ENCODE measurements around the gene ACVR1. TPM values are rescaled to one million over a fixed set of nuclear protein-coding genes. Genes with fewer than 3 reads are reported as not detected.
A peak's percentile ranks its signal among the peaks of the same experiment; 100 is the strongest.

The ACVR1 gene
- total and polyA plus RNA-seq, 2 experiments from 2014 or later: 8.9 to 21.5 TPM

- no peak for TF ChIP-seq CTCF (conservative IDR thresholded peaks at IDR 0.05; ENCODE audit: low read depth in 2 of 2)
- no peak for TF ChIP-seq POLR2AphosphoS5 (IDR thresholded peaks at IDR 0.05; ENCODE audit: low read depth)
These were observed 1.8 kb upstream of the ACVR1 start (continued) for GRCh38 chr2:157877761-157878400.

DNA sequence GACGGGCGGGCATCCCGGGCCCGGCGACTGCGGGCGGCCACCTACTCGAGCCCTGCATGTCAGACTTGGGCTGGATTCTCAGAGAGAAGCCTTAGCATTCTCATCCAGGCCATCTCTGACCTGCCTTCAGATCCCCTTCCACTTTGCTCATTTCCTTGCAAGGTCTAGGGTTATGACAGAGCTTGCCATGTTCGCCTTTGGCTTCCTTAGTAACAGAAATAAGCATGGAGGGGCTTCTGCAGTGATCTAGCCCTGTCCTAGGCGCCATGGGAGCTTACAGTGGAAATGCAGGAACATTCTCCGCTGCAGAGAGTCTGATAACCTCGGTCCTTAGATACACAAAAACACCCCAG, 632 bp upstream of the ACVR1 start:
- Histone ChIP-seq H3K36me3 (ENCODE audit: insufficient read depth) (no peaks in the 10 kb centered on the region), H2AFZ (peak overlapping the region; percentile 94), H3K27ac (ENCODE audit: low read depth) (peak overlapping the region; percentile 64; the same call in 1 of the 2 replicates), H3K79me2 (replicated peaks; ENCODE audit: insufficient read depth) (peaks cover 35% of the 10 kb centered on the region), H3K4me3 (peak overlapping the region; percentile 90), H3K4me2 (peak overlapping the region; percentile 95), H4K20me1 (replicated peaks; ENCODE audit: insufficient read depth) (peaks cover 24% of the 10 kb centered on the region), H3F3A (replicated peaks; ENCODE audit: low read depth) (0 out of 2 replicates have a peak, but pooled peaks cover 4% of the 10 kb centered on the region), H3K4me1 (ENCODE audit: insufficient read depth) (peaks cover 47% of the 10 kb centered on the region), H3K9me2 (ENCODE audit: insufficient read depth) (no peaks in the 10 kb centered on the region), H3K27me3 (ENCODE audit: insufficient read depth) (peaks cover 6% of the 10 kb centered on the region; the same call in 1 of the 2 replicates)
- TF ChIP-seq, protein P1, sequence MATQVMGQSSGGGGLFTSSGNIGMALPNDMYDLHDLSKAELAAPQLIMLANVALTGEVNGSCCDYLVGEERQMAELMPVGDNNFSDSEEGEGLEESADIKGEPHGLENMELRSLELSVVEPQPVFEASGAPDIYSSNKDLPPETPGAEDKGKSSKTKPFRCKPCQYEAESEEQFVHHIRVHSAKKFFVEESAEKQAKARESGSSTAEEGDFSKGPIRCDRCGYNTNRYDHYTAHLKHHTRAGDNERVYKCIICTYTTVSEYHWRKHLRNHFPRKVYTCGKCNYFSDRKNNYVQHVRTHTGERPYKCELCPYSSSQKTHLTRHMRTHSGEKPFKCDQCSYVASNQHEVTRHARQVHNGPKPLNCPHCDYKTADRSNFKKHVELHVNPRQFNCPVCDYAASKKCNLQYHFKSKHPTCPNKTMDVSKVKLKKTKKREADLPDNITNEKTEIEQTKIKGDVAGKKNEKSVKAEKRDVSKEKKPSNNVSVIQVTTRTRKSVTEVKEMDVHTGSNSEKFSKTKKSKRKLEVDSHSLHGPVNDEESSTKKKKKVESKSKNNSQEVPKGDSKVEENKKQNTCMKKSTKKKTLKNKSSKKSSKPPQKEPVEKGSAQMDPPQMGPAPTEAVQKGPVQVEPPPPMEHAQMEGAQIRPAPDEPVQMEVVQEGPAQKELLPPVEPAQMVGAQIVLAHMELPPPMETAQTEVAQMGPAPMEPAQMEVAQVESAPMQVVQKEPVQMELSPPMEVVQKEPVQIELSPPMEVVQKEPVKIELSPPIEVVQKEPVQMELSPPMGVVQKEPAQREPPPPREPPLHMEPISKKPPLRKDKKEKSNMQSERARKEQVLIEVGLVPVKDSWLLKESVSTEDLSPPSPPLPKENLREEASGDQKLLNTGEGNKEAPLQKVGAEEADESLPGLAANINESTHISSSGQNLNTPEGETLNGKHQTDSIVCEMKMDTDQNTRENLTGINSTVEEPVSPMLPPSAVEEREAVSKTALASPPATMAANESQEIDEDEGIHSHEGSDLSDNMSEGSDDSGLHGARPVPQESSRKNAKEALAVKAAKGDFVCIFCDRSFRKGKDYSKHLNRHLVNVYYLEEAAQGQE (IDR thresholded peaks at IDR 0.05; ENCODE audit: unreplicated experiment): peak; percentile 2
- TF ChIP-seq JUNB (IDR thresholded peaks at IDR 0.05; ENCODE audit: unreplicated experiment): no peak
- Mint-ChIP-seq H3K27ac (no peak overlapping the region), H3K27me3 (ENCODE audit: insufficient read depth, low read depth, poor library complexity) (peaks cover 10% of the 10 kb centered on the region), H3K9me3 (no peaks in the 10 kb centered on the region; the same call in 2 of the 3 replicates), H3K4me3 (peak overlapping the region; percentile 74), H3K4me1 (peaks cover 44% of the 10 kb centered on the region), H3K36me3 (ENCODE audit: low read depth) (no peaks in the 10 kb centered on the region; the same call in 2 of the 3 replicates)
- DNase-seq (ENCODE audit: low spot score): no peak
- no peak for ATAC-seq

- Mint-ChIP-seq H3K9me3 (no peaks in the 10 kb centered on the region; the same call in 2 of the 3 replicates), H3K36me3 (ENCODE audit: low read depth) (no peaks in the 10 kb centered on the region; the same call in 2 of the 3 replicates), H3K4me3 (peak overlapping the region; percentile 96), H3K4me1 (peaks cover 55% of the 10 kb centered on the region), H3K27ac (no peak overlapping the region), H3K27me3 (ENCODE audit: insufficient read depth, low read depth, poor library complexity) (peaks cover 10% of the 10 kb centered on the region)
- ATAC-seq (peak; percentile 46), DNase-seq (ENCODE audit: low spot score) (peak; percentile 63)
- Histone ChIP-seq H2AFZ (no peak overlapping the region), H3K27ac (ENCODE audit: low read depth) (no peak overlapping the region), H3K27me3 (ENCODE audit: insufficient read depth) (peaks cover 6% of the 10 kb centered on the region; the same call in 1 of the 2 replicates), H3K9me2 (ENCODE audit: insufficient read depth) (0 out of 2 replicates have a peak, but pooled peaks cover 3% of the 10 kb centered on the region), H3K4me1 (ENCODE audit: insufficient read depth) (peaks cover 57% of the 10 kb centered on the region), H3K4me2 (peak overlapping the region; percentile 77), H3K79me2 (replicated peaks; ENCODE audit: insufficient read depth) (peaks cover 46% of the 10 kb centered on the region), H3F3A (replicated peaks; ENCODE audit: low read depth) (0 out of 2 replicates have a peak, but pooled peaks cover 4% of the 10 kb centered on the region), H3K36me3 (ENCODE audit: insufficient read depth) (no peaks in the 10 kb centered on the region), H4K20me1 (replicated peaks; ENCODE audit: insufficient read depth) (peaks cover 35% of the 10 kb centered on the region), H3K4me3 (peak overlapping the region; percentile 90)
- peak; percentile 6; the same call in 1 of the 2 replicates for TF ChIP-seq POLR2AphosphoS5 (IDR thresholded peaks at IDR 0.05; ENCODE audit: low read depth)
- no peak for TF ChIP-seq ZNF114 (CRISPR knock-in tag; IDR thresholded peaks at IDR 0.05)
These were observed 477 bp downstream of the ACVR1 start for GRCh38 chr2:157875641-157876065.

All from GM23338 (cell line).